MV-4-11 (cell line): ENCODE results near the gene POLR2C.

Experiments
- DNase-seq: peaks from one replicate; lab custom pipeline; 2025; lab: John Stamatoyannopoulos, UW

POLR2C gene

GRCh38 chr16:57504001-57504400 is 41.5 kb downstream of the POLR2C start:
- no peak for DNase-seq

GRCh38 chr16:57504491-57504890 is 42.0 kb downstream of the POLR2C start:
- no peak for DNase-seq

- DNase-seq: no peak
These were observed 42.7 kb downstream of the POLR2C start for GRCh38 chr16:57505169-57505568.

- no peak for DNase-seq
These were observed 44.9 kb downstream of the POLR2C start for GRCh38 chr16:57507136-57508034.

- DNase-seq: no peak
These were observed 45.6 kb downstream of the POLR2C start for GRCh38 chr16:57508035-57508425.

- DNase-seq: no peak
These were observed 46.9 kb downstream of the POLR2C start for GRCh38 chr16:57509231-57509923.

GRCh38 chr16:57510016-57510871 is 47.8 kb downstream of the POLR2C start:
- no peak for DNase-seq

- DNase-seq: no peak
These were observed 50.0 kb downstream of the POLR2C start for GRCh38 chr16:57512296-57513001.

- DNase-seq: no peak
These were observed 51.1 kb downstream of the POLR2C start for GRCh38 chr16:57513371-57514102.

GRCh38 chr16:57514371-57514770 is 51.9 kb downstream of the POLR2C start:
- DNase-seq: no peak

GRCh38 chr16:57514791-57515600 is 52.5 kb downstream of the POLR2C start:
- DNase-seq: no peak

GRCh38 chr16:57516176-57516725 is 53.8 kb downstream of the POLR2C start:
- DNase-seq: no peak

- no peak for DNase-seq
These were observed 54.3 kb downstream of the POLR2C start for GRCh38 chr16:57516773-57517172.

- no peak for DNase-seq
These were observed 55.2 kb downstream of the POLR2C start for GRCh38 chr16:57517397-57518367.

- no peak for DNase-seq
These were observed 56.0 kb downstream of the POLR2C start for GRCh38 chr16:57518520-57518919.

GRCh38 chr16:57518922-57519321 is 56.4 kb downstream of the POLR2C start:
- DNase-seq: no peak

GRCh38 chr16:57519796-57520360 is 57.4 kb downstream of the POLR2C start:
- peak; percentile 47 for DNase-seq
